Measurements from ENCODE around the gene SRGAP1.
"Not testable (repeated sequence)": the region's sequence is repeated elsewhere in the genome, so short reads cannot be mapped to it uniquely, and the experiment has no call there.

The SRGAP1 gene

DNA sequence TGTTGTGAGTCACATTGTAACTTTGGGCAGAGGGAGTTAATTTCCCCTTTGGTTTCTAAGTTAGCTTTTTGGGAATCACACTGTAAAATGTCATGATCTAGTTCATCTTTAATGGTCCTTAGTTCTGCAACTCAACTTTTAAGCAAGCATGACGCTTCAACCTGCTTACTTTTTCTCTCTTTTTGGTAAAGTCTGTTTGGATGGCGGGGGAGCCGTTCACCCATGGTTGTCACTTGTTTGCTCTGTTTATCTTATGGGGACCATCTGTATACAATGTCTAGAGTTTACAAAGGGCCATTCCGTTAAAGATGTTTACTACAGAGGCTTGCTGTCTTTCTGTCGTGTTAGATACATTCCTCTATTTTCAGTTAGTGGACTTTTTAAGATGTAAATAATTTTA, 172.0 kb downstream of the SRGAP1 start:
- Histone ChIP-seq H3K4me1 (ENCODE audit: control insufficient read depth, insufficient read depth, low read length) (0 out of 2 replicates have a peak, but pooled peaks cover 2% of the 10 kb centered on the region), H3K27ac (ENCODE audit: extremely low read depth, low read depth, low read length) (no peak overlapping the region), H3K4me3 (ENCODE audit: low read depth, low read length) (no peak overlapping the region), H3K9me3 (ENCODE audit: control insufficient read depth, insufficient read depth, low read depth, low read length) (no peaks in the 10 kb centered on the region), H3K36me3 (ENCODE audit: control insufficient read depth in 2 of 2, insufficient read depth in 1 of 2, low read length in 2 of 2) (no peaks in the 10 kb centered on the region; a peak in 1 of 3 replicates)
- TF ChIP-seq ZNF426 (tag by site-specific recombination; IDR thresholded peaks at IDR 0.05) (no peak), ZNF132 (tag by site-specific recombination; IDR thresholded peaks at IDR 0.05; ENCODE audit: borderline replicate concordance) (no peak), ZNF404 (tag by site-specific recombination; IDR thresholded peaks at IDR 0.05) (no peak), ZNF155 (tag by site-specific recombination; IDR thresholded peaks at IDR 0.05) (no peak), ZNF514 (tag by site-specific recombination; IDR thresholded peaks at IDR 0.05) (no peak), ZNF76 (tag by site-specific recombination; IDR thresholded peaks at IDR 0.05; ENCODE audit: borderline replicate concordance, low read depth) (no peak)
- ChIA-PET CTCF (no interaction called here), POLR2A (no interaction called here)

DNA sequence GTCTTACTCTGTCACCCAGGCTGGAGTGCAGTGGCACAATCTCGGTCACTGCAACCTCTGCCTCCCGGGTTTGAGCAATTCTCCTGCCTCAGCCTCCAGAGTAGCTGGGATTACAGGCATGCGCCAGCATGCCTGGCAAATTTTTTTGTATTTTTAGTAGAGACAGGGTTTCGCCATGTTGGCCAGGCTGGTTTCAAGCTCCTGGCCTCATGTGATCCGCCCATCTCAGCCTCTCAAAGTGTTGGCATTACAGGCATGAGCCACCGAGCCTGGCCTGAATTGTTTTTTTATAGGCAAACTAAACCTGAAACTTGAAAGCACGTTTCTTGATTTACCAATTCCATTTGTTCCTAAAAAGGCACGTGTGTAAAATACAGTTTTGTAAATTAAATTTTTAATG, 173.6 kb downstream of the SRGAP1 start:
- CTCF ChIA-PET; H3K4me1 ChIP-seq (ENCODE audit: control insufficient read depth, insufficient read depth, low read length); H3K36me3 ChIP-seq (ENCODE audit: control insufficient read depth in 2 of 2, insufficient read depth in 1 of 2, low read length in 2 of 2); H3K4me3 ChIP-seq (ENCODE audit: low read depth, low read length); H3K9me3 ChIP-seq (ENCODE audit: control insufficient read depth, insufficient read depth, low read depth, low read length); POLR2A ChIA-PET; H3K27ac ChIP-seq (ENCODE audit: extremely low read depth, low read depth, low read length): not testable (repeated sequence)

DNA sequence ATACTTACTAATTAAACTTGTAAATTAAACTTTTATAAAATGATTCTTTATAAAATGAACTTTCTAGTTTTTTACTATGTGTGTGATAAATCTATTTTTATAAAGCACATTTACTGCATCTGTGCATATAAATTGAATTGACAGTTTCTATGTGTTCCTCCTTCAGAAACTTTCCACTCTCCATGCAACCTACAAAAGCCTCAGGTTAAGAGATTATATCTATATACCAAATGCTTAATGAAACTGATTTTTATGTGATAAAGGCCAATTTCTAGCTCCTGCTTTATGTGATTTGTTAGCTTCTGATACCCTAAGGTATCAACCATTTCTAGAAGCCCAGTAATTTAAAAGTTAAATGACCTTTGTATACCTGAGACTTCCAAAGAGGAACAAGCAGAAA, 174.0 kb downstream of the SRGAP1 start:
- POLR2A ChIA-PET = no interaction called here
- Histone ChIP-seq H3K4me1 (ENCODE audit: control insufficient read depth, insufficient read depth, low read length) (0 out of 2 replicates have a peak, but pooled peaks cover 2% of the 10 kb centered on the region), H3K27ac (ENCODE audit: extremely low read depth, low read depth, low read length) (no peak overlapping the region), H3K36me3 (ENCODE audit: control insufficient read depth in 2 of 2, insufficient read depth in 1 of 2, low read length in 2 of 2) (no peaks in the 10 kb centered on the region; a peak in 1 of 3 replicates), H3K4me3 (ENCODE audit: low read depth, low read length) (no peak overlapping the region), H3K9me3 (ENCODE audit: control insufficient read depth, insufficient read depth, low read depth, low read length) (no peaks in the 10 kb centered on the region)
- TF ChIP-seq ZNF311 (tag by site-specific recombination; IDR thresholded peaks at IDR 0.05; ENCODE audit: borderline replicate concordance) (no peak), ZNF670 (tag by site-specific recombination; IDR thresholded peaks at IDR 0.05; ENCODE audit: low read depth) (no peak), ZNF549 (tag by site-specific recombination; IDR thresholded peaks at IDR 0.05) (no peak), SALL2 (tag by site-specific recombination; IDR thresholded peaks at IDR 0.05; ENCODE audit: borderline replicate concordance) (no peak), HOXA7 (CRISPR knock-in tag; IDR thresholded peaks at IDR 0.05; ENCODE audit: borderline replicate concordance) (no peak), ZNF19 (tag by site-specific recombination; IDR thresholded peaks at IDR 0.05; ENCODE audit: low read depth) (no peak), ZNF473 (tag by site-specific recombination; IDR thresholded peaks at IDR 0.05) (no peak), MEIS1 (CRISPR knock-in tag; IDR thresholded peaks at IDR 0.05; ENCODE audit: borderline replicate concordance) (no peak), BCL11B (tag by site-specific recombination; IDR thresholded peaks at IDR 0.05; ENCODE audit: low read depth) (no peak), ZNF211 (tag by site-specific recombination; IDR thresholded peaks at IDR 0.05; ENCODE audit: low read depth) (no peak), KLF1 (tag by site-specific recombination; IDR thresholded peaks at IDR 0.05) (no peak)
- TF ChIP-seq, protein P1, sequence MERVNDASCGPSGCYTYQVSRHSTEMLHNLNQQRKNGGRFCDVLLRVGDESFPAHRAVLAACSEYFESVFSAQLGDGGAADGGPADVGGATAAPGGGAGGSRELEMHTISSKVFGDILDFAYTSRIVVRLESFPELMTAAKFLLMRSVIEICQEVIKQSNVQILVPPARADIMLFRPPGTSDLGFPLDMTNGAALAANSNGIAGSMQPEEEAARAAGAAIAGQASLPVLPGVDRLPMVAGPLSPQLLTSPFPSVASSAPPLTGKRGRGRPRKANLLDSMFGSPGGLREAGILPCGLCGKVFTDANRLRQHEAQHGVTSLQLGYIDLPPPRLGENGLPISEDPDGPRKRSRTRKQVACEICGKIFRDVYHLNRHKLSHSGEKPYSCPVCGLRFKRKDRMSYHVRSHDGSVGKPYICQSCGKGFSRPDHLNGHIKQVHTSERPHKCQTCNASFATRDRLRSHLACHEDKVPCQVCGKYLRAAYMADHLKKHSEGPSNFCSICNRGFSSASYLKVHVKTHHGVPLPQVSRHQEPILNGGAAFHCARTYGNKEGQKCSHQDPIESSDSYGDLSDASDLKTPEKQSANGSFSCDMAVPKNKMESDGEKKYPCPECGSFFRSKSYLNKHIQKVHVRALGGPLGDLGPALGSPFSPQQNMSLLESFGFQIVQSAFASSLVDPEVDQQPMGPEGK (tag by site-specific recombination; IDR thresholded peaks at IDR 0.05) = no peak
- TF ChIP-seq, protein P2, sequence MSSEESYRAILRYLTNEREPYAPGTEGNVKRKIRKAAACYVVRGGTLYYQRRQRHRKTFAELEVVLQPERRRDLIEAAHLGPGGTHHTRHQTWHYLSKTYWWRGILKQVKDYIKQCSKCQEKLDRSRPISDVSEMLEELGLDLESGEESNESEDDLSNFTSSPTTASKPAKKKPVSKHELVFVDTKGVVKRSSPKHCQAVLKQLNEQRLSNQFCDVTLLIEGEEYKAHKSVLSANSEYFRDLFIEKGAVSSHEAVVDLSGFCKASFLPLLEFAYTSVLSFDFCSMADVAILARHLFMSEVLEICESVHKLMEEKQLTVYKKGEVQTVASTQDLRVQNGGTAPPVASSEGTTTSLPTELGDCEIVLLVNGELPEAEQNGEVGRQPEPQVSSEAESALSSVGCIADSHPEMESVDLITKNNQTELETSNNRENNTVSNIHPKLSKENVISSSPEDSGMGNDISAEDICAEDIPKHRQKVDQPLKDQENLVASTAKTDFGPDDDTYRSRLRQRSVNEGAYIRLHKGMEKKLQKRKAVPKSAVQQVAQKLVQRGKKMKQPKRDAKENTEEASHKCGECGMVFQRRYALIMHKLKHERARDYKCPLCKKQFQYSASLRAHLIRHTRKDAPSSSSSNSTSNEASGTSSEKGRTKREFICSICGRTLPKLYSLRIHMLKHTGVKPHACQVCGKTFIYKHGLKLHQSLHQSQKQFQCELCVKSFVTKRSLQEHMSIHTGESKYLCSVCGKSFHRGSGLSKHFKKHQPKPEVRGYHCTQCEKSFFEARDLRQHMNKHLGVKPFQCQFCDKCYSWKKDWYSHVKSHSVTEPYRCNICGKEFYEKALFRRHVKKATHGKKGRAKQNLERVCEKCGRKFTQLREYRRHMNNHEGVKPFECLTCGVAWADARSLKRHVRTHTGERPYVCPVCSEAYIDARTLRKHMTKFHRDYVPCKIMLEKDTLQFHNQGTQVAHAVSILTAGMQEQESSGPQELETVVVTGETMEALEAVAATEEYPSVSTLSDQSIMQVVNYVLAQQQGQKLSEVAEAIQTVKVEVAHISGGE (tag by site-specific recombination; conservative IDR thresholded peaks at IDR 0.05; ENCODE audit: low read depth) = no peak
- CTCF ChIA-PET = no interaction called here
